Measurements from ENCODE around the gene GDPD5.

Gene GDPD5

GRCh38 chr11:75503531-75504099 lies 22.1 kb downstream of the GDPD5 start:
- Histone ChIP-seq H3K4me1 (ENCODE audit: control insufficient read depth in 1 of 2, insufficient read depth in 2 of 2, low read length in 2 of 2) (peaks cover 0 to 13% of the 10 kb centered on the region in 2 donors), H3K27me3 (ENCODE audit: control insufficient read depth in 1 of 2, insufficient read depth in 2 of 2, low read length in 2 of 2) (no peaks in the 10 kb centered on the region), H3K27ac (ENCODE audit: low read depth, low read length) (no peak overlapping the region), H3K4me3 (ENCODE audit: low read depth in 1 of 2, low read length in 2 of 2) (no peak overlapping the region), H3K9ac (ENCODE audit: low read depth in 1 of 2, low read length in 2 of 2) (no peak overlapping the region), H3K36me3 (ENCODE audit: control insufficient read depth in 1 of 2, insufficient read depth in 2 of 2, low read length in 2 of 2) (no peaks in the 10 kb centered on the region), H3K9me3 (ENCODE audit: control insufficient read depth in 1 of 2, low read length in 2 of 2) (no peaks in the 10 kb centered on the region)

DNA sequence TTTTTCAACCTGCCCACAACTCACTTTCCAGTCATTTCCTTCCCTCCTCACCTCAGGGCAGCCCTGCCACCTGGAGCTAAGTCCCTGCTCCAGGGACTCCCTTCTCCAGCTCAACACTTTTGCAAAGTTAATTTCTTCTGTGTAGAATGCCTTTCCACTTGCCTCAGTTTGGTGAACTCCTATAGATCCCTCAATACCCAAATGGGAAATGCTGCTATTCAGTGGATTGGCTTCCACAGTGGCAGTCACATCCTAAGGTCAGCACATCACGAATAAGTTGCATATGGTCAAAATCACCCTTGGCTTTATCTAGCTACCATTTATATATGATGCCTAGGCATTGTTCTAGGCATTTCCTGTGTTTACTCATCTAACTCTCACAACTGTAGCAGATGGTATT lies 23.6 kb downstream of the GDPD5 start:
- no peak overlapping the region for H3K27ac ChIP-seq (ENCODE audit: low read depth, low read length)
- H3K4me1 ChIP-seq (ENCODE audit: control insufficient read depth in 1 of 2, insufficient read depth in 2 of 2, low read length in 2 of 2) = peaks cover 0 to 13% of the 10 kb centered on the region in 2 donors
- no peak overlapping the region for H3K4me3 ChIP-seq (ENCODE audit: low read depth in 1 of 2, low read length in 2 of 2)
- no peaks in the 10 kb centered on the region for H3K9me3 ChIP-seq (ENCODE audit: control insufficient read depth in 1 of 2, low read length in 2 of 2)
- H3K36me3 ChIP-seq (ENCODE audit: control insufficient read depth in 1 of 2, insufficient read depth in 2 of 2, low read length in 2 of 2) = no peaks in the 10 kb centered on the region
- no peak overlapping the region for H3K9ac ChIP-seq (ENCODE audit: low read depth in 1 of 2, low read length in 2 of 2)
- no peaks in the 10 kb centered on the region for H3K27me3 ChIP-seq (ENCODE audit: control insufficient read depth in 1 of 2, insufficient read depth in 2 of 2, low read length in 2 of 2)

DNA sequence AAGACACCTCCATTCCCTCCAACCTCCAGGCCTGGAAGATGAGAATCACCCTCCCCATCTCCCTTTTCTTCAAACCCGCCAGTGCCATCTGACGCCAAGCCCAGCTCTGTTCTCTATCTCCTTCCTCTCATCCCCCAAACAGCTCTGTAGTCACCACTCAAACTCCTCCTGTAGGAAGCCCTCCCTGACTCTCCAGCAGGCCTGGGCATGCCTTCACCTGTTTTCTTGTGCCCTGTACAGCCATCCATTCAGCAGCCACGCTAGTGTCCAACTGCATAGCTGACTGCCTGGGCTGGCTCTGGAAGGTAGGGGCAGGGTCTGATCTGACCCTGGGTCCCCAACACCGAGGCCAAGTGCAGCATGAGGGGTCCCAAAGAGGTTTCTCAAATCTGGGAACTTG lies 25.0 kb downstream of the GDPD5 start:
- no peak overlapping the region for H3K4me3 ChIP-seq (ENCODE audit: low read depth in 1 of 2, low read length in 2 of 2)
- H3K9ac ChIP-seq (ENCODE audit: low read depth in 1 of 2, low read length in 2 of 2) = no peak overlapping the region
- H3K4me1 ChIP-seq (ENCODE audit: control insufficient read depth in 1 of 2, insufficient read depth in 2 of 2, low read length in 2 of 2) = peaks cover 0 to 13% of the 10 kb centered on the region in 2 donors
- H3K27ac ChIP-seq (ENCODE audit: low read depth, low read length) = no peak overlapping the region
- no peaks in the 10 kb centered on the region for H3K9me3 ChIP-seq (ENCODE audit: control insufficient read depth in 1 of 2, low read length in 2 of 2)
- H3K36me3 ChIP-seq (ENCODE audit: control insufficient read depth in 1 of 2, insufficient read depth in 2 of 2, low read length in 2 of 2) = no peaks in the 10 kb centered on the region
- no peaks in the 10 kb centered on the region for H3K27me3 ChIP-seq (ENCODE audit: control insufficient read depth in 1 of 2, insufficient read depth in 2 of 2, low read length in 2 of 2)

GRCh38 chr11:75499423-75500190 lies 26.1 kb downstream of the GDPD5 start:
- H3K4me3 ChIP-seq (ENCODE audit: low read depth in 1 of 2, low read length in 2 of 2) = no peak overlapping the region
- peaks cover 0 to 13% of the 10 kb centered on the region in 2 donors for H3K4me1 ChIP-seq (ENCODE audit: control insufficient read depth in 1 of 2, insufficient read depth in 2 of 2, low read length in 2 of 2)
- no peaks in the 10 kb centered on the region for H3K36me3 ChIP-seq (ENCODE audit: control insufficient read depth in 1 of 2, insufficient read depth in 2 of 2, low read length in 2 of 2)
- H3K9me3 ChIP-seq (ENCODE audit: control insufficient read depth in 1 of 2, low read length in 2 of 2) = no peaks in the 10 kb centered on the region
- H3K27ac ChIP-seq (ENCODE audit: low read depth, low read length) = no peak overlapping the region
- no peak overlapping the region for H3K9ac ChIP-seq (ENCODE audit: low read depth in 1 of 2, low read length in 2 of 2)
- no peaks in the 10 kb centered on the region for H3K27me3 ChIP-seq (ENCODE audit: control insufficient read depth in 1 of 2, insufficient read depth in 2 of 2, low read length in 2 of 2)

GRCh38 chr11:75498556-75499255 lies 27.0 kb downstream of the GDPD5 start:
- Histone ChIP-seq H3K9ac (ENCODE audit: low read depth in 1 of 2, low read length in 2 of 2) (no peak overlapping the region), H3K27ac (ENCODE audit: low read depth, low read length) (peak overlapping the region; percentile 20), H3K9me3 (ENCODE audit: control insufficient read depth in 1 of 2, low read length in 2 of 2) (no peaks in the 10 kb centered on the region), H3K27me3 (ENCODE audit: control insufficient read depth in 1 of 2, insufficient read depth in 2 of 2, low read length in 2 of 2) (no peaks in the 10 kb centered on the region), H3K4me1 (ENCODE audit: control insufficient read depth in 1 of 2, insufficient read depth in 2 of 2, low read length in 2 of 2) (peaks cover 0 to 13% of the 10 kb centered on the region in 2 donors), H3K4me3 (ENCODE audit: low read depth in 1 of 2, low read length in 2 of 2) (no peak overlapping the region), H3K36me3 (ENCODE audit: control insufficient read depth in 1 of 2, insufficient read depth in 2 of 2, low read length in 2 of 2) (no peaks in the 10 kb centered on the region)

DNA sequence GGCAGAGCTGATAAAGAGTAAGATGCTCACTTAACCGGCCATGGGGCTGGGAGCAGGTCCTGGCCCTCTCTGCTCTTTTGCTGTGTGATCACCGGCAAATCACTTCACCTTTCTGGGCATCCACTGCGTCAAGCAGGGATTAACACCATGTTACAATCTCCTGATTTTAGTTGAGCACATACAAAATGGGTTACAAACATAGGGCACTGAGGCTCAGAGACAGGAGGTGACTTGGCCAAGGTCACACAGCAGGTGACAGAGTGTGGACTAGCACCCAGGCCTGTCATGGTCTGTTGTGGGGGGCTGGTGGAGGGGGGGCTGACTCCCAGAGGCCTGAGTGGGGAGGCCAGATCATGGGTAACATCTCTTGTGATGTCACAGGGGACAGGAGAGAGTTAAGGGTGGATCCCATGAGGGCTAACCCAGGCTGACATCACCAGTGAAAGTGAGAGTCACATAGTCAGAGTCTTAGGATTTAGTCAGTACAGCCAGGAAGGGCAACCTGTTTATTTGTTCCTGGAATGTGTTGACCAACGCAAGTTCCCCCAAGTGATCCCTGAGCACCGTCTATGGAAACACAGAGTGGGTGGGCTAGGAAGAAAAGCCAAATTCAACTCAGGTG lies 27.8 kb downstream of the GDPD5 start:
- H3K4me1 ChIP-seq (ENCODE audit: control insufficient read depth in 1 of 2, insufficient read depth in 2 of 2, low read length in 2 of 2) = peaks cover 0 to 13% of the 10 kb centered on the region in 2 donors
- H3K9ac ChIP-seq (ENCODE audit: low read depth in 1 of 2, low read length in 2 of 2) = no peak overlapping the region
- H3K36me3 ChIP-seq (ENCODE audit: control insufficient read depth in 1 of 2, insufficient read depth in 2 of 2, low read length in 2 of 2) = no peaks in the 10 kb centered on the region
- no peaks in the 10 kb centered on the region for H3K27me3 ChIP-seq (ENCODE audit: control insufficient read depth in 1 of 2, insufficient read depth in 2 of 2, low read length in 2 of 2)
- H3K9me3 ChIP-seq (ENCODE audit: control insufficient read depth in 1 of 2, low read length in 2 of 2) = no peaks in the 10 kb centered on the region
- H3K4me3 ChIP-seq (ENCODE audit: low read depth in 1 of 2, low read length in 2 of 2) = no peak overlapping the region
- H3K27ac ChIP-seq (ENCODE audit: low read depth, low read length) = no peak overlapping the region

- H3K36me3 ChIP-seq (ENCODE audit: control insufficient read depth in 1 of 2, insufficient read depth in 2 of 2, low read length in 2 of 2) = no peaks in the 10 kb centered on the region
- H3K27ac ChIP-seq (ENCODE audit: low read depth, low read length) = no peak overlapping the region
- H3K4me1 ChIP-seq (ENCODE audit: control insufficient read depth in 1 of 2, insufficient read depth in 2 of 2, low read length in 2 of 2) = peaks cover 0 to 13% of the 10 kb centered on the region in 2 donors
- no peaks in the 10 kb centered on the region for H3K9me3 ChIP-seq (ENCODE audit: control insufficient read depth in 1 of 2, low read length in 2 of 2)
- H3K4me3 ChIP-seq (ENCODE audit: low read depth in 1 of 2, low read length in 2 of 2) = no peak overlapping the region
- no peaks in the 10 kb centered on the region for H3K27me3 ChIP-seq (ENCODE audit: control insufficient read depth in 1 of 2, insufficient read depth in 2 of 2, low read length in 2 of 2)
- no peak overlapping the region for H3K9ac ChIP-seq (ENCODE audit: low read depth in 1 of 2, low read length in 2 of 2)
Measured at GRCh38 chr11:75496305-75496752, 29.4 kb downstream of the GDPD5 start.

- Histone ChIP-seq H3K4me1 (ENCODE audit: control insufficient read depth in 1 of 2, insufficient read depth in 2 of 2, low read length in 2 of 2) (peaks cover 0 to 13% of the 10 kb centered on the region in 2 donors), H3K4me3 (ENCODE audit: low read depth in 1 of 2, low read length in 2 of 2) (no peak overlapping the region), H3K27me3 (ENCODE audit: control insufficient read depth in 1 of 2, insufficient read depth in 2 of 2, low read length in 2 of 2) (no peaks in the 10 kb centered on the region), H3K9me3 (ENCODE audit: control insufficient read depth in 1 of 2, low read length in 2 of 2) (no peaks in the 10 kb centered on the region), H3K36me3 (ENCODE audit: control insufficient read depth in 1 of 2, insufficient read depth in 2 of 2, low read length in 2 of 2) (no peaks in the 10 kb centered on the region), H3K27ac (ENCODE audit: low read depth, low read length) (no peak overlapping the region), H3K9ac (ENCODE audit: low read depth in 1 of 2, low read length in 2 of 2) (no peak overlapping the region)
Measured at GRCh38 chr11:75495749-75496304, 29.9 kb downstream of the GDPD5 start.

DNA sequence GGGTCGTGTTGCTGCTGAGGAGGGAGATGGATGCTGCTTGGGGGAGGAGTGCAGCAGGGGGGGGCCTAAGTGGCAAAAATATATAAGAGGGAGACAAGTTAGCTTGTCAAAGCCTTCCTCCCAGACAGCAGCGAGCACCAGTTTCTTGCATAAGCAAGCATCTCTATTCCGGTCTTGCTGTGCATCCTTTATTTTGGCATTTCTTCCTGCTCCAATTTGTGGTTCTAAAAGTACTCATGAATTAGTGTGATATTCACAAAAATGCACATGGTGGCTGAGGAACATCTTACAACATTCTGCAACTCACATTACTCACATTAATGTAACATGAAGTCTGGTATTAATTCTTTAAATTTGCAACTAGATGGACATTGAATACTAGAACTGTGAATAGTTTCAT lies 32.1 kb downstream of the GDPD5 start:
- H3K36me3 ChIP-seq (ENCODE audit: control insufficient read depth in 1 of 2, insufficient read depth in 2 of 2, low read length in 2 of 2) = no peaks in the 10 kb centered on the region
- H3K27me3 ChIP-seq (ENCODE audit: control insufficient read depth in 1 of 2, insufficient read depth in 2 of 2, low read length in 2 of 2) = no peaks in the 10 kb centered on the region
- no peak overlapping the region for H3K4me3 ChIP-seq (ENCODE audit: low read depth in 1 of 2, low read length in 2 of 2)
- peaks cover 0 to under 1% of the 10 kb centered on the region in 2 donors for H3K4me1 ChIP-seq (ENCODE audit: control insufficient read depth in 1 of 2, insufficient read depth in 2 of 2, low read length in 2 of 2)
- H3K9ac ChIP-seq (ENCODE audit: low read depth in 1 of 2, low read length in 2 of 2) = no peak overlapping the region
- H3K9me3 ChIP-seq (ENCODE audit: control insufficient read depth in 1 of 2, low read length in 2 of 2) = no peaks in the 10 kb centered on the region
- no peak overlapping the region for H3K27ac ChIP-seq (ENCODE audit: low read depth, low read length)
